Activated gamma-delta T cell (primary cell): ENCODE measurements around the gene F10.
"Not testable (repeated sequence)": the region's sequence is repeated elsewhere in the genome, so short reads cannot be mapped to it uniquely, and the experiment has no call there.

Experiments
- DNase-seq: peaks from one replicate; lab custom pipeline; 2025; lab: John Stamatoyannopoulos, UW

The F10 gene

GRCh38 chr13:113102302-113102701 lies 20.3 kb upstream of the F10 start:
- DNase-seq: not testable (repeated sequence)

DNA sequence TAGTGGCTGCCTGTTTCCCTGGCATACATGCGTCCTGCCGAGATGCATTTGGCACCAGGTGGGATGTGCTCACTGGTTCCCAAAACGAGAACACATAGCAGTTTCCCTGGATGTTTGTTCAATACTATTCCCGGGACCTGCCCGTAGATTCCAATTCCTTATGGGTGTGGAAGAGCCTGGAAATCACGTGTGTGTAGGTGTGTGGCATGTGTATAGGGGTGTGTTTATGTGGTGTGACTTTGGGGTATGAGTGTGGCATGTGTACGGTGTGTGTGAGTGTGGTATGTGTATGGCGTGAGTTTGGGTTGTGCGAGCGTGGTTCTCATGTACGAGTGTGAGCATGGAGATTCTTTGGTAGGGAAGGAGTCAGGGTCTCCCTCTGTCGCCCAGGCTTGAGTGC lies 19.9 kb upstream of the F10 start:
- no peak for DNase-seq

DNA sequence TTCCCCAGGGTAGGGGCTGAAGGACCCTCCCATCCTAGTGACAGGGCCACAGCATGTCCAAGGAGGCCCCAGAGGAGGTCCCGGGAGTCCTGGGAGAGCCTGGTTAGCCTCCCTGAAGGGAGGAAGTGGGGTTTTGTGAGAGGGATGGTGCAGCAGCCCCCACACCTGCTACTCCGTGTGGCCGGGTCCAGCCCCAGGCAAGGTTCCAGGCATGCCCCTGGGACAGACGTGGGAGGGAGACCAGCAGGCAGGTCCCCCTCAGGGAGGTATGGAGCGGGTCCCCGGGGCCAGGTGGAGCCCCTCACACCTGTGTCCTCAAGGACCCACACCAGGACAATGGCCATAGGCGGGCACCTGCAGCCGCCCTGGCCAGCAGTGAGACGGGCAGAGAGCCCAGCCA lies 19.0 kb upstream of the F10 start:
- DNase-seq: no peak

DNA sequence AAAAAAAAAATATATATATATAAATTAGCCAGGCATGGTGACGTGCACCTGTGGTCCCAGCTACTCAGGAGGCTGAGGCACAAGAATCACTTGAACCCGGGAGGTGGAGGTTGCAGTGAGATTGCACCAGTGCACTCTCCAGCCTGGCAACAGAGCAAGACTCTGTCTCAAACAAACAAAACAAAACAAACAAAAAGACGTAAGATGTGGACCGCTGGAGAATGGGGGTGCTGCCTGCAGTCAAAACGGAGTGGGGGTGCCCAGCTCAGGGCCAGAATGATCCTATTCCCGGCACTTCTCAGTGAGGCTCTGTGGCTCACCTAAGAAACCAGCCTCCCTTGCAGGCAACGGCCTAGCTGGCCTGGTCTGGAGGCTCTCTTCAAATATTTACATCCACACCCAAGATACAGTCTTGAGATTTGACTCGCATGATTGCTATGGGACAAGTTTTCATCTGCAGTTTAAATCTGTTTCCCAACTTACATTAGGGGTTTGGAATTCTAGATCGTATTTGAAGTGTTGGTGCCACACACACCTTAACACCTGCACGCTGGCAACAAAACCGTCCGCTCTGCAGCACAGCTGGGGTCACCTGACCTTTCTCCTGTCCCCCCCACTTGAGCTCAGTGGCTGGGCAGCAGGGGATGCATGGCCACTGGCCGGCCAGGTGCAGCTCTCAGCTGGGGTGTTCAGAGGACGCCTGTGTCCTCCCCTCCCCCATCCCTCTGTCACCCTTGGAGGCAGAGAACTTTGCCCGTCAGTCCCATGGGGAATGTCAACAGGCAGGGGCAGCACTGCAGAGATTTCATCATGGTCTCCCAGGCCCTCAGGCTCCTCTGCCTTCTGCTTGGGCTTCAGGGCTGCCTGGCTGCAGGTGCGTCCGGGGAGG lies 17.3 kb upstream of the F10 start, which contains the start of gene F7:
Gene F7, plus strand, starts transcription at position 760 of the 889 bp plus-strand sequence. Its CDS starts 51 bp downstream, at position 811.
- DNase-seq: no peak

DNA sequence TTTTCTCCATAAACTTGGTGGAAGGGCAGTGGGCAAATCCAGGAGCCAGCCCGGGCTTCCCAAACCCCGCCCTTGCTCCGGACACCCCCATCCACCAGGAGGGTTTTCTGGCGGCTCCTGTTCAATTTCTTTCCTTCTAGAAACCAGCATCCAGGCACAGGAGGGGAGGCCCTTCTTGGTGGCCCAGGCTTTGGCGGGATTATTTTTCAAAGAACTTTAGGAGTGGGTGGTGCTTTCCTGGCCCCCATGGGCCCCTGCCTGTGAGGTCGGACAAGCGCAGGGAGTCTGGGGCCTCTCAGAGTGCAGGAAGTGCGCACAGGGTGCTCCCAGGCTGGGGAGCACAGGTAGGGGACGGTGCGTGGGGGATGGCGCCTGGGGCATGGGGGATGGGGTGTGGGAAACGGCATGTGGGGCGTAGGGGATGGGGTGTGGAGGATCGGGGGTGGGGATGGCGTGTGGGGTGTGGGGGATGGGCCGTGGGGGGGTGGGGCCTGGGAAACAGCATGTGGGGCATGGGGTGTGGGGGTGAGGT lies 16.6 kb upstream of the F10 start:
- no peak for DNase-seq

DNA sequence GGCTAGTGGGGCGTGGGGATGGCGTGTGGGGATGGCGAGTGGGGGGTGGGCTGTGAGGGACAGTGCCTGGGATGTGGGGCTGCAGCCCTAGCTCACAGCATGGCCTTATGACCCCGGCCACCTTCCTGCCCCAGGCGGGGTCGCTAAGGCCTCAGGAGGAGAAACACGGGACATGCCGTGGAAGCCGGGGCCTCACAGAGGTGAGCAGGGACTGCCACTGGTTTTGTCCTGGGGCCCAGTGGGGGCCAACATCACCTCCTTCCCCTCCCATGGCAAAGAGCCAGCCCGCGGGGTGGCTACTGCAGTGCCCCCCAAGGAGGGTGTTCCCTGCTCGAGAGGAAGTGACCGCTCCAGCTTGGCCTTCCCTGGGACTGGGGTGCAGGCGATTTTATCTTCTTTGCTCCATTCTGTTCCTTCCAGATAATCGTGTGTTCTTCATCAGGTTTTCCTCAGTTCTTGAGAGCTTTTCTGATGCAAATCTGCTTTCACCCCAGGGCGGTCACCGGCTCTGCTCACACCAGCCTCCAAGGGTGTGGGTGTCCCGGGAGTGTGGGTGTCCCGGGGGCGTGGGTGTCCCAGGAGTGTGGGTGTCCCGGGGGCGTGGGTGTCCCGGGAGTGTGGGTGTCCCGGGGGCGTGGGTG lies 15.8 kb upstream of the F10 start:
- DNase-seq: no peak

GRCh38 chr13:113108521-113108920 lies 14.1 kb upstream of the F10 start:
- not testable (repeated sequence) for DNase-seq

DNA sequence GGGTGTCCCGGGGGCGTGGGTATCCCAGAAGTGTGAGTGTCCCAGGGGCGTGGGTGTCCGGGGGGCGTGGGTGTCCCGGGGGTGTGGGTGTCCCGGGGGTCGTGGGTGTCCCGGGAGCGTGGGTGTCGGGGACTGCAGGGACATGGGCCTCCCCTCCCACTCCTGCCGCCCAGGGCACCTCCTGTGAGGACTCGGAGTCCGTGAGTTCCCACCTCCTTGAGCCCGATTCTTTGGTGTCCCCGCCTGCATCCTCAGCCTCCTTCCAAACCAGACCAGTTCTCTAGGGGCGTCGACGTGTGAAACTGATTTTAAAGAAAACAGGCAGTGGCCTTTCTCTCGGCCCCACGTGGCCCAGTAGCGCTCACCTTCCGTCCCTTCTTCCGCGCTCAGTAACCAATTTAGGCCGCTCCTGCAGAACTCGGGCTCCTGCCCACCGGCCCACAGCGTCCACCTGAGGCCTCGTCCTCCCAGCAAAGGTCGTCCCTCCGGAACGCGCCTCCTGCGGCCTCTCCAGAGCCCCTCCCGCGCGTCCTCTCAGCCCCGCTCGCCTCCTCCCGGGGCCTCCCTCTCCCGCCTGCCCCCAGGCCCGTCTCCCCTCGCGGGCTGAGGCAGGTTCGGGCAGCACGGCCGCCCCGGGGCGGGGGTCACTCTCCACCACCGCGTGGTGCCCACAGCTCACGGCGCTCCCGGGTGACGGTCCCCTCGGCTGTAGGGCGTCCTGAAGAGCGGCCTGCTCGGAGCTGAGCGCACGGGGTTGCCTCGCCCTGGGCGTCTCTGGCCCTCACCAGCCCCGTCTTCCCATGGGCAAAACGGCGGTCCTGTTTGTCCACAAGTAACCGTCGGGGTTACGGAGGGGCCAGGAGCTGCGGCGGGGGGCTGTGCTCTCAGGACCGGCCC lies 13.2 kb upstream of the F10 start:
- no peak for DNase-seq

DNA sequence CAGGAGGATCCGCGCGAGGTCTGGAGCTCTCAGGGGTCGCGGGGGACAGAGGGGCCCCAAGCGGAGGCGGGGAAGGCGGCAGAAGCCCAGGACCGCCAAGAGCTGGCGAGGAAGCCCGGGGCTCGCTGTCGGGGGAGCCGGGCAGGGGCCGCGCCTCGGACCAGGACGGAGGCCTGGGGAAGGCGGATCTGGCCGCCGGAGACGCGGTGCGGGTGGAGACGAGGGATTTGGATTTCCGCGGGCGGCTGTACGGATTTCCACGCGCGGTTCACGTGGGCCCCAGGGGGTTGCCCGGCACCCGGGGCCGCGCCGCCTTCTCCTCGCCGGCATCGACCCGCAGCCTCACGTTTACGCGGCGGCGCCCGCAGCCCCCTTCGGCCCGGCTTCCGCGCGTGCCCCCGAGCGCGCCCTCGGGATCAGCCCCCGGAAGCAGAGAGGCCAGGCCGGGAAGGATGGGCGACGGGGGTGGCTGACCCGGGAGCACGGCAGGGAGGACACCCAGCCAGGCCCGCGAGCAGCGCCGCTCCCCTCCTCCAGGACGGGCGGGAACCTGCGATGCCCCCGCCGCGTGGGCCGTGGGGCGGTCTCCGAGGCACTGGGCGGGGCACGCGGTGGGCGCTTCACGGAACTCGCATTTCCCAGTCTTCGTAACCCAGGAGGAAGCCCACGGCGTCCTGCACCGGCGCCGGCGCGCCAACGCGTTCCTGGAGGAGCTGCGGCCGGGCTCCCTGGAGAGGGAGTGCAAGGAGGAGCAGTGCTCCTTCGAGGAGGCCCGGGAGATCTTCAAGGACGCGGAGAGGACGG lies 12.3 kb upstream of the F10 start:
- no peak for DNase-seq

- DNase-seq: no peak
Observed at GRCh38 chr13:113110852-113111315, 11.7 kb upstream of the F10 start.

- DNase-seq: not testable (repeated sequence)
Observed at GRCh38 chr13:113111821-113112220, 10.8 kb upstream of the F10 start.

- DNase-seq: not testable (repeated sequence)
Observed at GRCh38 chr13:113112475-113112874, 10.1 kb upstream of the F10 start.

GRCh38 chr13:113112893-113113845 lies 9.4 kb upstream of the F10 start:
- no peak for DNase-seq

- no peak for DNase-seq
Observed at GRCh38 chr13:113113846-113114271, 8.7 kb upstream of the F10 start.

DNA sequence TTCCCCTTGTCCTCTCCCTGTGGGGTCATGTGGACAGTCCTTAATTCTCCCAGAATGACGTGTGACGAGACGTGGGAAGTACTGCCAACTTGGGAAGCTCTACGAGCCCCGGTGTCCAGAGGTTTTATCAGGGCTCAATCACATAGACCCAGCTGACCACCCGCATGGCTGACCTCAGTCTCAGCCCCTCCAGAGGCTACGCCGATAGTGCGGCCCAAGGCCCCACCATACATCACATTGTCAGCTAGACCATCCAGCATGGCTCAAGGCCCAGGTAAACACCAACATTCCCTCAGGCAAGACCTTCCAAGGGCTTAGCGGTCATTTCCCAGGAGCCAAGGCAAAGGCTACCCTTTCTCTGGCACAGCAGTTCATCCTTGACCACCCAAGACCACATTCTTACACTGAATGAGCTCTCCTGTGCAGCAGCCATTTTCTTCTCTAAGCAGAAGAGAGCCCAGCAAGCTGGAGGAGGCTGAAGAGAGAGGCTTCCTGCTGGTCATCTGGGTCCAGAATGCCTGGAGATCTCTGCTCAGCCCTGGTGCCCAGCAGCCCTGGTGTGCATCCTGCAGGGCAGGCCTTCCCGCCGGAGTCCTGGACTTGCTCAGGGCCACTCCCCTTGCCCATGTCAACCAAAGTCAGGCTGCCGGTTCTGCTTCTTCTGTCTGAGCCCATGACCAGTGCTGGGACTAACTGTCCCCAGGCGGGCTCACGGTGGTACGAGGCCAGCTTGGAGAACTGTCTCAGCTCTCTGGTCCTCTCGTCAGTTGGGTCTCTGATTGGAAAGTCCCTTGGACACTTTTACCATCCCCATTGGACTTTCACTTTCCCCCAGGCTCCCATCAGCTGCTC lies 7.9 kb upstream of the F10 start:
- no peak for DNase-seq

DNA sequence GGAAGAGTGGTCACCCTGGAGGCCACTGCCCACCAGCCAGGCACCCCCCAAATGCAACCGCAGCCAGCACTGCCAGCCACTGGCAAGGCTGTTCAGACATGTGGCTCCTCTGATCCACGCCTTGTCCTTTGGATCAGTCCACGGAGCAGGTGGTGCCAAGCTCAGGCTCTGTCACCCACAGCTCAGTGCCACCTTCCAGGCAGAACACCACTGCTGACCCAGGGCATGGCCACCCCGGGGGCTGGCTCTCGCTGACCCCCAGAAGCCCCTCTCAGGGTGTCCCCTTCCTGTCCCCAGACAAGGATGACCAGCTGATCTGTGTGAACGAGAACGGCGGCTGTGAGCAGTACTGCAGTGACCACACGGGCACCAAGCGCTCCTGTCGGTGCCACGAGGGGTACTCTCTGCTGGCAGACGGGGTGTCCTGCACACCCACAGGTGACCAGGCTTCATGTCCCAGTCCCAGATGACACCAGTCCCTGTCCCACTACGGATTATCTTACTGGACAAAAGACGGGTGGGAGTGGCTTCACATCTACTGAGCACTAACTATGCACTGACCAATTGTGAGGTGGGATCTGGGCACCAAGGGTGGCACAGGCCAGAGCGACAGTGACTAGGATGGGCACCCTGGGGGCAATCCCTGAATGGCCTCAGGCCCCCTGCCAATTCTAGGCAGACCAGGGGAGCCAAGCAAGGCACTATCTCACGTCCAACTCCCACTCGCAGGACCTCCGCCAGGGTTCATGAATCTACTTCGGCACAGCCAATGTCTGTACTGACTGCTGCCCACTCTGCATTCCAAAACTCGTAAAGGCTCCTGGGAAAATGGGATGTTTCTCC lies 7.0 kb upstream of the F10 start:
- DNase-seq: no peak

DNA sequence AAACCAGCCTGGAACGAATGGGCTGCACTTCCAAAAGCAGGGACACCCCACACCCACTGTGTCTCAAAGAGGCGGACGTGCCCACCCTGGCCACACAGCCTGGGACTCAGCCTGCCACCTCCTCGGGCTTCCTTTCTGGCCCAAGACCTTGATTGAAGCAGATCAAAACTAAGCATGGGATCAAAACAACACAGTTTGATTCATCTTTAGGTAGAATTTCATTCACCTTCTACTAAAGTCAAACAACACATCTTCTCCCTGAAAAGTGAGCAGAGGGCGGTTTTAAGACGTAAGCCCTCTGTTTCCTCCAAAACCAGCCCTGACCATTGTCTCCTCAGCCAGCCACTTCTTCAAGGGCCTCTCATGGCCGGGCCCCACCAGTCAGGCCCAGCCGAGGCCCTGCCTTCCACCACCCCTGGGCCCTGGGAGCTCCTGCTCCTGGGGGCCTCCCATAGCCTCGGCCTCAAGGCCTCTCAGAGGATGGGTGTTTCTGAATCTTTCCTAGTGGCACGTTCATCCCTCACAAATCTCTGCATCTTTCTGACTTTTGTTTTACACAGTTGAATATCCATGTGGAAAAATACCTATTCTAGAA lies 6.3 kb upstream of the F10 start:
- no peak for DNase-seq
